HG03565 (cell line): Measurements from ENCODE around the gene HIVEP3.

ENCODE experiments used
- ATAC-seq: cut with Tn5 transposase; IDR thresholded peaks from one replicate; pipeline ENCODE4 v1.9.1; 2021; ENCODE audit warnings: mild to moderate bottlenecking, moderate library complexity; ENCODE audit not compliant: unreplicated experiment

Gene HIVEP3

DNA sequence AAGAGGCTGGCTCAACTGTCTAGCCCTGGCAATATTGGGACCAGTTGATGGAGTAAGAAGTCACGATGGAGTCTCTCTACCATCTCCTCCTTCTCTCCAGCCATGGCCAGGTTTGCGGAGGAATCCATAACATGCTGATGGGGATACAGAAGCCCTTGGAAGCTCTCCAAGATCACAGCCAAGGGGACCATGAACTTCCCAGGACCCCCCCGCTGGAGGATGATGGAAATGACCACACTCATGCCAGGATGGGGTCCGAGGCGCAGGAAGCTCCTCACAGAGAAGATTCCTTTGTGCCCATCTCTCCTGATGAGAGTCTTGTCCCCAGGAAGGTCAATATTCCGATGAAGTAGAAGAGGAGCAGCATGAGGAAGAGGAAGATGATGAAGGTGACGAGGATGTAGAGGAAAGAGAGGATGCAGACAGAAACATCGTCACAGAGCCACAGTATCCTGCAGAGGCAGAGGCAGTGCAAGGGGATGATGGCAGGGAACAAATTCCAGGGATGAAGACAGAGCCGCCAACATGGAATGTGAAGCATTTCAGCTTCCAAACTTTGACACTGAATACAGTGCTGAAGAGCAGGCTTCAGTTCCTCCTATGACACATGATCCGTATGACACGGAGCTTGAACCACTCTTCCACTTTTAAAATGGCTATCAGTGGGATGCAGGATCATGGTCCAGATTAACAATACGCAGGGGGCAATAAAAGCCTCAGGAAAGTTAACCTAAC lies 376.4 kb downstream of the HIVEP3 start:
- ATAC-seq: no peak

DNA sequence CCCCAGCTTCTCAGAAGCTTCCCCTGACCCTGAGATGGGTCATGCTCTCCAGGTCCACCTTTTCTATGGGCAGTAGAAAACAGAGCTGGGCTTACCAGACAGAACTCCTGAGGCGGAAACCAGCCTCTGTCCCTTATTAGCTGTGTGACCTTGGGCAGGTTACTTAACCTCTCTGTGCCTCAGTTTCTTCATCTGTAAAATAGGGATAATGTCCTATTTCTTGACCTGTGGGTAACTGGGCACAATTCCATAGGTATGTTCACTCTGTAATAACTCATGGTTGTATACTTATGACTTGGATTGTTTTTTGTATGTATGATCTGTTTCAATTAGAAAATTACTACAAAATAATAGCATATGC lies 377.1 kb downstream of the HIVEP3 start:
- no peak for ATAC-seq

DNA sequence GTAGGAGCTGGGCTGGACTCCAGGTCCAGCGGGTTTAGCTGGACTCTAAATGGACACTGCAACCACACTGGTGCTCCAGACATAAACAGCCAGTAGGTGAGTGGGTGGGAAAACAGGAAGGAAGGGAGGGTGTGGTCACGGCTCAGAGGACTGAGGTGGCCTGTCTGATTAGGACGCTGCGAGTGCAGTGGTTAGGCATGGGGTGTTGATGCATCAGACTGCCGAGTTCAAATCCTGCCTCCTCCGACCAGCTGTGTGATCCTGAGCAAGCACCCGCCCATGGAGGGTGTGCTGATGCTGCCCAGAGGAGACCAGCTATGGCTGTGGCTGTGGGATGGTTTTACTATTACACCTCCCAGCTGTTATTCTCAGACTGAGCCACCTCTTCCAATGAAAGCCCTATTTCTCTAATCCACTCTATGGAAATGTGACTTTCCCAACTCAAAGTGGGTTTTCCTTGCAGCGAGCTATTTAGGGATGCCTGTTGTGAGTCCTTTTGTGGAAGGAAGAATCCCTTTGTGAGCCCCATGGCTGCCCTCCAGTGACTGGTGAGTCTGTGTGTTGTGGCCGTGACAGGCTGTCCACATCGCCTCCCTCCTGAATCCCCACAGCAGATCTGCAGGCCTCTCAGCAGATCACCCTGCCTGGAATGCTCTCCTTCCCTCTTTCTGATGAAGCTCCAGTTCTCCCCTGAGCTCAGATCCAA lies 377.7 kb downstream of the HIVEP3 start:
- no peak for ATAC-seq

DNA sequence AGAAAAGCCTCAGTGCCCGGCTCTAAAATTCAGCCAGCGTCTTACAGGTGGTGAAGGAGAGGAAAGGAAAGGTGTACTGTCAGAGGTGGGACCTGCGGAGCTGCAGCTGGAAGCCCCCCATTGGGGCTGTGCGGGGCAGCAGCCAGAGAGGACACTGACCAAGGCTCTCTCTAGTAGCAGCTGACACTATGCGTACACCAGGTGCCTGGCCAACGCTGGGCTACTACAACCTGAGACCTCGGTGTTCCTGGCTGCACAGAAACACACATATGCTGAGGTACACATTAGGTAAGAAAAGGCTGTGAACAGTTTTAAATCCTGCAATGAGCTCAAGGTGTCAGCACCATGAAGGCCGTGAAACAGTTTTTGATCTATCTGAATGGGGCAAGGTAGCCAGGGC lies 378.7 kb downstream of the HIVEP3 start:
- no peak for ATAC-seq

DNA sequence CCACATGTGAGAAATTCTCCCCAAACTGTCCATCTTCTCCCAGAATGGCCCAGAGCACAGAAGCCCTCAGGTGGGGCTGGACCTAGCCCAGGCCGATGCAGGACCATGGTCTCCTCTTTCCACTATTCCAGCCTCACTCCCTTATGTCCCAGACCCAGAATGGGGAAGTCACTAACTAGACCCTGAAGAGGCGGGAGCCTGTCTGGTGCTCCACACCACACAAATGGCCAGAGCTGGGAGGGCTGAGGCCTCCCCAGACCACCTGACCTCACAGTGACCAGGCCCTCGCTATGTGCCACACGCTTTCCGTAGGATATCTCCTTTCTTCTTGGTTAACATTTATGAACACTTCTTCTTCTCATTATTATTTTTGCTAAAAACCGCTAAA lies 379.3 kb downstream of the HIVEP3 start:
- no peak for ATAC-seq

DNA sequence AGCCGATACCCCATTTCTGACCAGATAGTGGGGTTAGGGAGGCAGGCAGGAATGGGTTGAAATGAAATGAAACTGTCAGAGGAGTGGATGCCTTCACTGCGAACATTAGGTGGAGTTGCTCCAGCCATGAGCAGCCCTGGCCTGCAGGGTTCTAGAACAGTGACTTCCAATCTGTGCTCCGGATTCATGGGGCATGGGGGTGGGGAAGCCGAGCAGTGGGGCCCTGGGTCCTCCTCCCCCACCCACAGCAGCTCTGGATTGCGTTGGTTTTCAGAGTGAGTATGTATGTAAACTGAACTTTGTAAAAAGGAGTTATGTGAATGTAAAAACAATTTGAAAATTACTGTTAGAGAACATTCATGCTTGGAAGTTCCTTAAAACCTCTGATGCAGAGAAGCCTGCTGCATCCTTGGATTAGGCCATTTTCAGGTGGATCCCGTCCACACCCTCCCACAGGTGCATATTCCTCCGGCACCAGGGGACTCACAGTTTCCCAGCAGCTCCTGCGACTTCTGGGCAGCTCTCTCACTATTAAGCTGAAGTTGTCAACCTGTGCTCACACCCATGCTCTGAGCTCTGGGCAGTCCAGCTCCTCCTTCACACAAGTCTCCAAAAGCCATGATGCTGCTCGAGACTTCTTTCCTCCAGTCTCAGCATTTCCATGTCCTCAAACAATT lies 379.8 kb downstream of the HIVEP3 start:
- no peak for ATAC-seq

DNA sequence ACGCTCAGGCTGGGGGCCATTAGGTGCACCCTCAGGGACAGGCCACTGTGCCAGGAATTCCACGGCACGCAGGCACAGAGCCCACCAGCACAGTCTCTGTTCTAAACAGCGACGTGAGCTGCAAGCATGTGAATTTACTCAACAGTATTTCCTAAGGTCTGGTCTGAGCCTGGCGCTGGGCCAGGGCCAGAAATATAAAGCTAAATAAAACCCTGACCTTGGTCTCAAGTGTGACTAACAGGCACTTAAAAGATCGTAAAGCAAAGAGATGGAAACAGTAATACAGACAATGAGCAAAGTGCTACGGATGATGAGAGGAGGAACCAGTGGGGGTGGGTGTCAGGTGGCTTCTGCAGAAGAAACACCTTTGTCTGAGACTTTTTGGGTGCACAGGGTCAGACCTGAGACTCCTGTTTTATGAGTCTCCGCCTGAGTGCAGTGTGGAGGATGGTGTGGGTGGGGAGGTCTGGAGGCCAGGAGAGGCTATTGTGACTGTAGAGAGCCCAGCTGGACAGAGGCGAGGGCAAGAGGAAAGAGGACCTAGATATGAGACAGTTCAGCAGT lies 380.9 kb downstream of the HIVEP3 start:
- no peak for ATAC-seq

DNA sequence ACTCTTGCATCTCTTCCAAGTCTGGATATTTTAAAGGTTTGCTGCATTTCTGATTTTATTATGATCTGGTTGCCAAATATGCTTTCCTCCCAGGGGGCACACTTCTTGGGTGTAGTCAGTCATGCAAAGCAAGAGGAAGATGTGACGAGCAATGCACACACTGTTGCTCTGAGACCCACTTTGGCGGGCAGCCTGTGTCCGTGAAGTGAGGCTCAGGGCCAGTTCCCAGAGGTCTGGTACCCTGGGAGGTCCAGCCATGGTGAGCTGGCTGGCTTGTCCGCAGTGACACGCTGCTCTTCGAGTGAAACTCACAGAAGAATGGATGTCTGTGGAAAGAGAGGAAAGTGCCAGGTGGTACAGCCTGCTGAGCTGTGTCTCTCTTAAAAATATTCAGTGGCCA lies 381.5 kb downstream of the HIVEP3 start:
- no peak for ATAC-seq

DNA sequence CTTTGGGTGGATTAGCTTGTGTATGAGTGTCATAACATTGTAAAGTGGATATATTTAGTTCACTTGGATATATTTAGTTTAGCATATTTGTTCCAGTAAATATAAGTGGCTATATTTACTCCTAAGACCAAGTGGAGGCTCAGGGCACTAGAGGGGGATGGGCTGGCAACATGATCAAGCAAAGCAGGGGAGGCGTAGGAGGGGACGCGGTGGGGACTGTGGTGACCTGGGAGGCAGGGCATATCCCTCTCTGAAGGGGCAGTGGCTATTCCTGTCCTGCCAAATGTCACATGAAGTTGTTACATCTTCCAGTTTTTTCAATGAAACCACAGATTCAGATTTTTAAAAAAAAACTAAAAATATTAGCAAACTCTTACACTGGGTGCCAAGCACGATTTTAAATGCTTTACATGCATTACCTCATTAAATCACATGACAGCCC lies 382.3 kb downstream of the HIVEP3 start:
- ATAC-seq: no peak

DNA sequence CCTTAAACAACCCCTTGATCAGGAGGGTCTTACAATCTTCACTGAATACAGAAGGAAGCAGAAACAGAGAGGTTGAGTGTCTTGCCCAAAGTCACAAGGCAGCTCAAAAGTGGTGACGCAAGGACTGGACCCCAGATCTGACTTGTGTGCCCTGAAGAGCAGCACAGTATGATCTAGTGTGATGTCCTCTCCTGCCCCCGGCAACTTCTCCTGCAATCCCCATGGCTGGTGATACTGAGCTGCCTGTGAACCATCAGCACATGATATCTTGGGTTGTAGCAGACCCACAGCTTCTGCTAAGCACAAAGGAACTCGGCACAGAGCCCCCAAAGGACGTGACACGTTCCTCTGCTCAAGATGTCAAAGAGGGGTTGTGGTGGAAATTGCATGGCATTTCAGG lies 383.0 kb downstream of the HIVEP3 start:
- ATAC-seq: no peak

DNA sequence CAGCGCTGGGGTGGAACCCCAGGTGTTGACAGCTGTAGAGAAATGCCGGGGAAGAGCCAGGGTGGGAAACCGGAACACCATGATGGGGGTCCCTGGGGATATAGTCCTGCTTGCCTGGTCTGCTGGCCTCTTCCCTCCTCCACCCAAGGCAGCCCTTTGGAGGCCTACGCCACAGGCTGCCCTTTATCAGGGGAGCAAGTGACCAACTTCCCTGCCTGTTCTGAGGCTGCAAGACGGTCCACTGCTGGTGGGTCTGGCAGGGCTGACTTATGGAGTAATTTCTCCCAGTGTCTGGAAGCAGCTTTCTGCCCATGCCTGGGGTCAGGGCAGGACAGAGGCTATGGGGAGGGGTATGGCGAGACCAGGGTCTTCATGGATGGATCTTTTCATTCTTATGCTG lies 383.4 kb downstream of the HIVEP3 start:
- ATAC-seq: no peak

DNA sequence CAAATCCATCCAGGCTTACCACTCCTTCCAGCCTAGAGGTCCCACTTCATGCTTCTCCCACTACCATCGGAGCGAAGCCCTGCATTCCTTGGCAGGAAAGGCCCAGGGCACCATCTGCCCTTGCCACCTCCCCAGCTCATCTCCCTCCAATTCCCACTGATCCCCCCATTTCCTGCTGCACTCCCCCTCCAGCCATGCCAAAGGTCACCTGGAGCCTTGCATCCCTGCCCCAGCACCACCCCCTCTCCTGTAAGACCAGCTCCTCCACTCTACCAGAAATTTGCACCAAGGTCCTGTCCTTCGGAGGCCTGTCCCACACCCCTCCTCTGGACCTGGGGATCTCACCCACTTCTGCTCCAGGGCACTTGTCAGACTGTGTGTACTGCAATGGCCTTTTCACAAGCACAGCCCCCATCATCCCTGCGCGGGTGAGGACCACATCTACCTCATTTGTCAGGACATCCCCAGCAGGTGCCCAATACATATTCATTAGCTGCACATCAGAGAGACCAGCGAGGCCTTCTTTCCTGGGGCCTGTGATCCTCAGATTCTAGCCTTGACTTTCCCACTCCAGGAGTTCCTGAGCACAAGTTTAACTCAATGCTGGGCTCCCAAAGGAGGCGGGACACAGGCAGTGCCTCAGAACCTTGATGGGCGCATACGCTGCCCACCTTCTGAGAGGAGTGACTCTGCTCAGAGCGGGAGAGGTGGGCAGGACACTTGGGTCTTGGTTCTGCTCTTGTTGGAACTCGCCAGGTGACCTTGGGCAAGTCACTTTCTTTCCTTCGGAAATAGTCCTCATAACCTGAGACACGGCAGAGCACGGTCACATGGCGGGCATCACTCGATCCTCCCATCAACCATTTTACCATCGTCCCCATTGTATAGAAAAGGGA lies 384.3 kb downstream of the HIVEP3 start:
- no peak for ATAC-seq

DNA sequence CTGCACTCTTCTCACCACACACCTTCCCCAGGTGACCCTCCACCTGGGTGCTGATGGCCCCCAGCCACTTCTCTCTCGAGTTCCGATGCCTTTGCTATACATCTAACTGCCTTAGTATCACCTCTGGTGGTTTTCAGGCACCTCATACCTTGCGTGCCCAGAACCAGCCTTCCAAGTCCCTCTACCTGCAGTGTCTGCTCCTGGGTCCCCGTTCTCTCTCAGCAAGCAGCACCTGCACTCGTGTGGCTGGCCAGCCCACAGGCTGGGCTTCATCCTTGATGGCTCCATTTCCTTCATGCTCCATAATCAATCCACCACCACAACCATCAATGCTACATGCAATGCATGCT lies 385.0 kb downstream of the HIVEP3 start:
- no peak for ATAC-seq

DNA sequence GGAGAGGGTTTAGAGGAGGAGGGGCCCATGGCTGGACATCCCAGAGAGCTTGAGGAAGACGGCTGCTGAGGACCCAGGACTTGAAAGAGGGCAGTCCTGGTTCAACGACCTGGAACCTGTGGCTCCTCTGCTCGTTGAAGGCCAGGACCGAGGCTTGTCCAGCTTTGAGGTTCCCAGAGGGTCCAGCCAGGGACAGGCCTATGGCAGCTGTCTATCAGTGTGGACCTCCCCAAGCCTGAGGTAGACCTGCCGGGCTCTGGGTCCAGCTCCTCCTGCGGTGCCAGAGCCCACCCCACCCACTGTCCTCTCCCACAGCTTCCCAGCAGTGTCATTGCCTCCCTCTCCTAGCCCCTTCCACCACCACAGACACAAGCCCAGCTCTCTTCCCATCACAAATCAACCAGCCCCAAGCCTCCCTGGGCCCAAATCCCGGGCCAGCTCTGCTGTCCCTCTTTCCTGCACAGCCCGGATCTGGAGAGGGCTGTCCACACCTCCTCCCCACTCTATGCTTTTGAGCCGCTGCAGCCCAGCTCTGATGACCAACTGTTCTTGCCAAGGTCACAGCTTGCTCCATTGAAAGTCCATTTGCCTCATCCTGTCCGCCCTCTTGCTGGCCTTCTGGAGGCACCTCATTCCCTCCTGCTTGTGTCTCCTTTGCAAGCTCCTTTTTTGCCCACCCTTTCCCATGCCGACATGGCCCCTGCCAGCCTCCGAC lies 385.5 kb downstream of the HIVEP3 start:
- ATAC-seq: no peak

DNA sequence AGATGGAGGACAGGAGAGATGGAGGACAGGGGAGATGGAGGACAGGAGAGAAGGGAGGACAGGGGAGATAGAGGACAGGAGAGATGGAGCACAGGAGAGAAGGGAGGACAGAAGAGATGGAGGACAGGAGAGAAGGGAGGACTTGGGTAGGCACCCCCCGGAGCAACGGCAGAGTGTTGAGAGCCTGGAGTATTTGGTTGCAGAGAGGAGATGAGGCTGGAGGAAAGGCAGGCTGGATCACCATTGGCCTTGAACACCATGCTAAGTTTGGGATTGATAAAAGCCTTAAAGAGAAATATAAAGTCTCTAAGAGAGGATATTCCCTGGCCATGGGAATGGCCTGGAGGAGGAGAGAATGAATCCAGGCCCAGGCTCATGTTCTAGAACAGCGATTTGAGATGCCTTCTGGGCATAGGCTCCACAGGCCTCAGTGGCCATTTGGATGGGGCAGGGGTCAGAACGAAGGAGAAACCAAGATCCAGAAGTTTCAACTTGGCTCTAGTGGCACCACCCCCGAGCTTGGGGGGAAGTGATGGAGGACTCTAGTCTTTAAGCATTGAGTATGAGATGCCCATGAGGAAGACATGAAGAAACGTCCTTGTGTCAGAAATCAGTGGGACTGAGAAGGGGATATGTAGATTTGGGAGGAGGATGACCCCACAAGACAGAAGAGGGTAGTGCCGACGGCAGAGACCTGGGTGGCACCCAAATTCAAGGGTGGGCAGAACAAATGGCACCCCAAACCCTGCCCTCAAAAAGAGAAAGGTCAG lies 386.3 kb downstream of the HIVEP3 start:
- no peak for ATAC-seq

DNA sequence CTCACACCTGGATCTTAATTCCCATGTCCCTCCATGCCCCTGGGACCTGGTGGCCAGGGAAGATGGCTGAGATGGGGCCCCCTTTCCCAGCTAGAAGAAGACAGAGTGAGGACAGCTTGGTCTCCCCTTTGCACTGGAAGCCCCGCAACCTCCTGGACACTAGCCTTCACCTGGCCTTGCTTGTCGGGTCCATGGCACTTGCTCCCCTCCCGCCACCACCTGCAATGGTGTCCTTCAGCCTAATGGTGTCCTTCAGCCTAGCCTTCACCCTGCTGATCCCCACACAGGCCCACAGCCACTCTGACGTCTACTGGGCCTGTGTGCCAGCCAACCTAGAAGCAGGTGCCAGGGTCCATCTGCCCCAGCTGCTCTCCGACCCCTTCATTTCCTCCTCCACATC lies 388.3 kb downstream of the HIVEP3 start:
- no peak for ATAC-seq

DNA sequence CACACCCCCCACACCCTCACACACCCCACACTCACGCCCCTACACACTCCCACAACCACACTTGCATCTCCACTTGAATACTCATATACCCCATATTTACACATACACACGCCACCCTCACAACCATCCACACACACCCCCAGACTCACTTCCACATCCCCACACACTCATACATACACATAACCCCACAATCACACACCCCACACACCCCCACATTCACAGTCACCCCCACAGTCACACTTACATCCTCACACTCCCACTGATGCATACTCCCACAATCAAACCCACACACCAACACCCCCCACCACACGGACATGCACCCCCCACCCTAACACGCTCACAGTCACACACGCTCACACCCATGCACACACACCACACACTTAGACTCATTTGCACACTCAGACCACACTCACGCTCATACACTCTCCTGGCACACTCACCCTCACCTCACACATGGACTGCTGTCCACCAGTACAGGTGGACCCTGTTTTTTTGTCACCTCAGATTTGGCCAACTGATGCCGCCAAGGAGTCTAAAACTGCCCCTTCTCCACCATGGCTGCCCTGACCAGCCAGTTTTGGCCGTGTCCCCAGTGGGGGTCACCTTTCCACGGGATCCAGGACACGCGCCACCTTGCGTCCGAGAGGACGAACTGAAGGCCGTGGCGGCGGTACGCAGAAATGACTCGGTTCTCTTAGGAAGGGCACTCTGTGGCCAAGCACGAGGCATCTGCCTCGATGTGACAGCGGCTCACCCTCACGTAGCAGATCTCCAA lies 388.9 kb downstream of the HIVEP3 start:
- ATAC-seq: no peak

DNA sequence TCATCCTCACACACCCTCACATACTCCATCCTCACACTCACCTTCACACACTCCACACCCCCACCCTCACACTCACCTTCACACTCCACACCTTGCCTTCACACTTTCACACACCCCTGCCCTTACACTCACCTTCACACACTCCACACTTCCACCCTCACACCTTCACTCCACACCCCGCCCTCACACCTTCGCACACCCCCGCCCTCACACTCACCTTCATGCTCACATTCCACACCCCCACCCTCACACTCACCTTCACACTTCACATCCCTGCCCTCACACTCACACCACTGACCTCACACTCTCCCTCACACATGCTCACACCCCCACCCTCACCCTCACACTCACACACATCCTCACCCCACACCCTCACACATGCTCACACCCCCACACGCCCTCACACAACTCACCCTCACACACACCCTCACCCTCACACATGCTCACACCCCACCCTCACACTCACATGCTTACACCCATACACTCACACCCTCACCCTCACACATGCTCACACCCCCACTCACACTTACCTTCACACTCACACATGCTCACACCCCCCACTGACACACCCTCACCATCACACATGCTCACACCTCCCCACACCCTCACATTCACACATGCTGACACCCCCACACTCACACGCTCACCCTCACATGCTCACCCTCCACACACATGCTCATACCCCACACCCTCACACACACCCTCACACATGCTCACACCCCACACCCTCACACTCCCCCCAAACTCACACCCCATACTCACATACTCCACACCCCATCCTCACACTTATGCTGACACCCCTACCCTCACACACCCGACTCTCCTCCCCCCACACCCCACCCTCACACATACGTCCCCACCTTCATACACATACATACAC lies 389.8 kb downstream of the HIVEP3 start:
- no peak for ATAC-seq
